ENCODE measurements around the gene ACSM2A.
"Not testable (repeated sequence)": the region's sequence is repeated elsewhere in the genome, so short reads cannot be mapped to it uniquely, and the experiment has no call there.

DNA sequence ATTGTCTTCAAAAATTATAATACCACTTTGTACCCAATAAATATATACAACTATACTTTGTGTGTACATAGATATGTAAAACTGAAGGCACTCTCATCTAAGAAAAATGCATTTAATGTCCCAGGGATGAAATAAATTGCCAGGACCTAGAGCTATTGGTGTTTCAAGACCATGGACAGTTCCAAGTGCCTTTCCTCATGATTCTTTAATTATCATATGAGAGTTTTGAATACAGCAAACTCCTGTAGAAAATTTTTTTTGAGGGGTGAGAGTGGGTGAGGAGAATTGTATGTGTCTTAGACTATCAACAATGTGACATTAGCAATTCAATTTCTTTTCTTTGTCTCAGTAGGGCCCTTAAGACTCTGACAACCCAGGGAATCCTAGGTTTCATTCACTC, 17.6 kb downstream of the ACSM2A start:
- TF ChIP-seq, protein P1, sequence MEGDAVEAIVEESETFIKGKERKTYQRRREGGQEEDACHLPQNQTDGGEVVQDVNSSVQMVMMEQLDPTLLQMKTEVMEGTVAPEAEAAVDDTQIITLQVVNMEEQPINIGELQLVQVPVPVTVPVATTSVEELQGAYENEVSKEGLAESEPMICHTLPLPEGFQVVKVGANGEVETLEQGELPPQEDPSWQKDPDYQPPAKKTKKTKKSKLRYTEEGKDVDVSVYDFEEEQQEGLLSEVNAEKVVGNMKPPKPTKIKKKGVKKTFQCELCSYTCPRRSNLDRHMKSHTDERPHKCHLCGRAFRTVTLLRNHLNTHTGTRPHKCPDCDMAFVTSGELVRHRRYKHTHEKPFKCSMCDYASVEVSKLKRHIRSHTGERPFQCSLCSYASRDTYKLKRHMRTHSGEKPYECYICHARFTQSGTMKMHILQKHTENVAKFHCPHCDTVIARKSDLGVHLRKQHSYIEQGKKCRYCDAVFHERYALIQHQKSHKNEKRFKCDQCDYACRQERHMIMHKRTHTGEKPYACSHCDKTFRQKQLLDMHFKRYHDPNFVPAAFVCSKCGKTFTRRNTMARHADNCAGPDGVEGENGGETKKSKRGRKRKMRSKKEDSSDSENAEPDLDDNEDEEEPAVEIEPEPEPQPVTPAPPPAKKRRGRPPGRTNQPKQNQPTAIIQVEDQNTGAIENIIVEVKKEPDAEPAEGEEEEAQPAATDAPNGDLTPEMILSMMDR (IDR thresholded peaks at IDR 0.05; ENCODE audit: low read depth, low read length, missing input control): not testable (repeated sequence)
- TF ChIP-seq EGR1 (IDR thresholded peaks at IDR 0.05; ENCODE audit: low read depth in 2 of 2); TAF1 (conservative IDR thresholded peaks at IDR 0.05): not testable (repeated sequence)
- TF ChIP-seq, protein P2, sequence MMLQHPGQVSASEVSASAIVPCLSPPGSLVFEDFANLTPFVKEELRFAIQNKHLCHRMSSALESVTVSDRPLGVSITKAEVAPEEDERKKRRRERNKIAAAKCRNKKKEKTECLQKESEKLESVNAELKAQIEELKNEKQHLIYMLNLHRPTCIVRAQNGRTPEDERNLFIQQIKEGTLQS (IDR thresholded peaks at IDR 0.05): not testable (repeated sequence)

Data from liver (tissue), 3 donors.